Osteoblast (primary cell): ENCODE results near the gene MRC2. TPM values are rescaled to one million over a fixed set of nuclear protein-coding genes. Genes with fewer than 3 reads are reported as not detected.
"Not testable (repeated sequence)": the region's sequence is repeated elsewhere in the genome, so short reads cannot be mapped to it uniquely, and the experiment has no call there.

Experiments used
- DNase-seq: peaks from one replicate; pipeline ENCODE4 v3.0.0; 2011; ENCODE audit warnings: low spot score, mixed read lengths; ENCODE audit not compliant: insufficient read length; ENCODE audit errors: missing footprints
- H2AFZ ChIP-seq: 2 replicates; pipeline ENCODE4 v1.6.0; 2011; ENCODE audit warnings: mild to moderate bottlenecking, low read length
- H3K27ac ChIP-seq: 2 replicates; pipeline ENCODE4 v1.5.1; 2011; ENCODE audit warnings: mild to moderate bottlenecking, low read depth, low read length, moderate library complexity
- H3K27me3 ChIP-seq: 2 replicates; pipeline ENCODE4 v1.6.0; 2012; ENCODE audit warnings: mild to moderate bottlenecking, control low read depth, inconsistent platforms, low read length, moderate library complexity; ENCODE audit not compliant: insufficient read depth
- H3K36me3 ChIP-seq: 2 replicates; pipeline ENCODE4 v1.5.1; 2011; ENCODE audit warnings: mild to moderate bottlenecking, low read length, control low read depth, moderate library complexity; ENCODE audit not compliant: insufficient read depth
- H3K4me1 ChIP-seq: 2 replicates; pipeline ENCODE4 v1.5.1; 2011; ENCODE audit warnings: mild to moderate bottlenecking, low read length, control low read depth, moderate library complexity; ENCODE audit not compliant: insufficient read depth
- H3K4me2 ChIP-seq: 2 replicates; pipeline ENCODE4 v1.6.0; 2011; ENCODE audit warnings: mild to moderate bottlenecking, low read length; ENCODE audit not compliant: insufficient read depth
- H3K4me3 ChIP-seq: fragments of 200-600 bp; sonication (generic); 3 replicates; pipeline ENCODE4 v1.5.1; 2012; ENCODE audit warnings: mild to moderate bottlenecking, low read length, inconsistent platforms; ENCODE audit not compliant: insufficient read depth
- H3K79me2 ChIP-seq: 2 replicates; pipeline ENCODE4 v1.6.0; 2012; ENCODE audit warnings: mild to moderate bottlenecking, low read length, control low read depth, inconsistent platforms; ENCODE audit not compliant: insufficient read depth
- H3K9me3 ChIP-seq: 2 replicates; pipeline ENCODE4 v1.5.1; 2011; ENCODE audit warnings: low read depth, low read length, control low read depth
- H4K20me1 ChIP-seq: 2 replicates; pipeline ENCODE4 v1.6.0; 2012; ENCODE audit warnings: mild to moderate bottlenecking, low read length, control low read depth; ENCODE audit not compliant: insufficient read depth
- total RNA-seq: library from RNA; depleted of rRNA; stranded (reverse); fragments of >200 nt; gene quantifications from 2 replicates; pipeline ENCODE4 v1.2.3, GENCODE V29; 2012
- TF ChIP-seq, protein P1 (sequence below): IDR thresholded peaks from 2 replicates; pipeline ENCODE4 v1.5.1; 2011; ENCODE audit warnings: mild to moderate bottlenecking, low read depth, low read length, moderate library complexity; ENCODE audit errors: extremely low read depth

The MRC2 gene
- total RNA-seq, 1 donor: 552 TPM

DNA sequence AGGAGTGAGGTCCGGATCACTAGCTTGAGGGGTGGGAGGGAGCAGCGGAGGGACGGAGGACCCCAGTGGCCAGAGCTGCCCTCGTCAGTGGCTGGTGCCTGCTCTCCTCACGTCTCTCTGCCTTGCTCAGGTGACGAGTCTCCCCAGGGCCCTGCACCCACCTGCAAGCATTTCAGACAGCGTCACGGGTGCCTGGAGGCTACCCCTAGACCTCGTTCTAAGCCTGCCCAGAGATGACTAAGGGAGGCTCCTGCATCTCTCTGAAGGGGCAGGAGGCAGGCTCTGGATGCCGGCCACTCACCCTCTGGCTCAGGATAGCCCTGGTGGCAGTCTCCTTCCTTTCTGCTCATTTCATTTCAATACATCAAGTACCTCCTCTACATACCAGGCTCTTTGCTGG lies 68.8 kb downstream of the MRC2 start:
- H4K20me1 ChIP-seq: peaks cover 8% of the 10 kb centered on the region
- H3K27ac ChIP-seq: no peak overlapping the region
- no peak overlapping the region for H2AFZ ChIP-seq
- H3K4me2 ChIP-seq: peak overlapping the region; percentile 9
- H3K36me3 ChIP-seq: peaks cover 18% of the 10 kb centered on the region
- H3K27me3 ChIP-seq: no peaks in the 10 kb centered on the region
- peaks cover 10% of the 10 kb centered on the region for H3K4me1 ChIP-seq
- no peaks in the 10 kb centered on the region for H3K79me2 ChIP-seq
- H3K4me3 ChIP-seq: no peak overlapping the region
- DNase-seq: peak; percentile 85
- no peaks in the 10 kb centered on the region for H3K9me3 ChIP-seq
- TF ChIP-seq, protein P1, sequence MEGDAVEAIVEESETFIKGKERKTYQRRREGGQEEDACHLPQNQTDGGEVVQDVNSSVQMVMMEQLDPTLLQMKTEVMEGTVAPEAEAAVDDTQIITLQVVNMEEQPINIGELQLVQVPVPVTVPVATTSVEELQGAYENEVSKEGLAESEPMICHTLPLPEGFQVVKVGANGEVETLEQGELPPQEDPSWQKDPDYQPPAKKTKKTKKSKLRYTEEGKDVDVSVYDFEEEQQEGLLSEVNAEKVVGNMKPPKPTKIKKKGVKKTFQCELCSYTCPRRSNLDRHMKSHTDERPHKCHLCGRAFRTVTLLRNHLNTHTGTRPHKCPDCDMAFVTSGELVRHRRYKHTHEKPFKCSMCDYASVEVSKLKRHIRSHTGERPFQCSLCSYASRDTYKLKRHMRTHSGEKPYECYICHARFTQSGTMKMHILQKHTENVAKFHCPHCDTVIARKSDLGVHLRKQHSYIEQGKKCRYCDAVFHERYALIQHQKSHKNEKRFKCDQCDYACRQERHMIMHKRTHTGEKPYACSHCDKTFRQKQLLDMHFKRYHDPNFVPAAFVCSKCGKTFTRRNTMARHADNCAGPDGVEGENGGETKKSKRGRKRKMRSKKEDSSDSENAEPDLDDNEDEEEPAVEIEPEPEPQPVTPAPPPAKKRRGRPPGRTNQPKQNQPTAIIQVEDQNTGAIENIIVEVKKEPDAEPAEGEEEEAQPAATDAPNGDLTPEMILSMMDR: no peak

DNA sequence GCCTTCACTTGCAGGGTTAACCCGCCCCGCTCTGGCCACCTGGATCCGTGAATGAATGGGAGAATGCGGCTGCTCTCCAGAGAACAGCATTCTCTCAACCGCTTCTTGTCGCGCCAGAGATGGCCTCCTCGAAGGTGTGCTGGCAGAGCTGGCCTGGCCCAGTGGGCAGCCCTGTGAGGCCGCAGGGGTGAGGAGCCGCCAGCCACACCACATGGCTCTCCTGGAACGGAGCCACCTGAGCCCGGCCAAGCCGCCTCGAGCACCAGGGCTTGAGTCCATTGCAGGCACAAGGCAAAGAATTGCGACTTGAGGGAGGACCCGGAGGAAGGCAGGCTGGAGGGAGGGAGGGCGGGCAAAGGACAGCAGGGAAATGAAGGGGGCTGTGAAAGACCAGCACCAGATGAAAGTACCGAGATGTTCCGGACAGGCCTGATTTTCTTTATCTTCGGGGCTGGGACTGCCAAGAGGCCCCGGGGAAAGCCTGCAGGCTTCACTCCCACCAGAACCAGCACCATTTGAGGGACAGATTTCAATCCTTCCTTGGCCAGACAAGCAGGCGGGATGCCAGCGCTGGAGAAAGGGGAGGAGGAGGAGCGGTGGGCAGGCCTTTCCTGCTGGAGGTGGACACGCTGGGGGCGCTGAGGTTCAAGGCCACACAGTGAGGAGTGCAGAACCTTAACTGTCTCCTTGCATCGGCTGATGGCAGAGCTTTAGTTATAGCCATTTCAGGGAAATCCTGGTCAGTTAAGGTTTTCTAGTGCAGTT lies 69.4 kb downstream of the MRC2 start:
- Histone ChIP-seq H4K20me1 (peaks cover 8% of the 10 kb centered on the region), H3K27me3 (no peaks in the 10 kb centered on the region), H3K4me3 (no peak overlapping the region), H3K4me1 (peaks cover 10% of the 10 kb centered on the region), H3K4me2 (peak overlapping the region; percentile 9), H2AFZ (no peak overlapping the region), H3K9me3 (no peaks in the 10 kb centered on the region), H3K79me2 (no peaks in the 10 kb centered on the region), H3K27ac (no peak overlapping the region), H3K36me3 (peaks cover 14% of the 10 kb centered on the region)
- TF ChIP-seq, protein P1: no peak
- DNase-seq: peak; percentile 65

DNA sequence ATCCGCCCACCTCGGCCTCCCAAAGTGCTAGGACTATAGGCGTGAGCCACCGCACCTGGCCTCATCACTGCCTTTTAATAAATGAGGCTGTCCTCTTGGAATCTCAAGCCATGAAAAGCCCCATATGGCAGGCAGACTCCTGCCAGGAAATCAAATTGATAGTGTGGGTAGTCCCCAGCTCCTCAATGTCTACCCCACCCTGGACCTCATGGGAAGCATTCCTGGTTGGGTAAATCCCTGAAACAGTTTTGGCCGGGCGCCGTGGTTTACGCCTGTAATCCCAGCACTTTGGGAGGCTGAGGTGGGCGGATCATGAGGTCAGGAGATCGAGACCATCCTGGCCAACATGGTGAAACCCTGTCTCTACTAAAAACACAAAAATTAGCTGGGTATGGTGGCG lies 71.0 kb downstream of the MRC2 start:
- not testable (repeated sequence) for DNase-seq
- peaks cover 18% of the 10 kb centered on the region for H3K4me1 ChIP-seq

DNA sequence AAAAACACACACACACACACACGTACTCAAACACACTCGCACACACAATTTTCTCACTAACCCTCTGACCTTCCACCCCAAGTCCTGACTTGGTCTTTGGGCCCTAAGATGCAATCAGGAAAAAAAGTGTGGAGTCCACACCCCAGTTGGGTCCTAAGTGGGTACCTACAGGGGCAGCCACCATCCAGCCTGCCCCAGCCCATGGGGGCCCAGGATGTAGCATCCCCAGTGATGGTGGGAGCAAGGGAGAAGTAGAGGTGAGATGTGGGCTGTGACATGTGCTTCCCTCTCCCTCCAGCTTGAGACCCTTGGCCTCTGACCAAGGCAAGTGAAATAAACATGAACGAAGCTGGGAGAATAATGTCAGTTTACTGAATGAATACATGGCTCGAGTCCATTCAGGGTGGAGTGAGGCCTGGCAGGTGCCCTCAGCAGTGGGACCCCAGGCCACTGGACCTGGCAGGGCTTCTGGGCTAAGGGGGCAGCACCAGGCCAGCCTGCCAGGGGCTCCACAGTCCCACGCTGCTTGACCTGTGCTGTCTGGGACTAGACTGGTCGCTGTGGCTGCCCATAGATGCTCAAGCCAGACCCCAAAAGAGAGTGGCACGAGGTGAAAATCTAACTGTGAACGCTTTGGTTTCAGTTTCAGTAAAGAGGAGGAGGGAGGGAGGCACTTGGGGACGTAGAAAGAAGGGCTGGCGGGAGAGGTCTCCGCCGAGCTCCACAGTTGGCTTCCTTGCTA lies 73.7 kb downstream of the MRC2 start:
- H3K79me2 ChIP-seq: no peaks in the 10 kb centered on the region
- H4K20me1 ChIP-seq: no peaks in the 10 kb centered on the region
- DNase-seq: peak; percentile 30
- H3K4me3 ChIP-seq: no peak overlapping the region
- no peaks in the 10 kb centered on the region for H3K36me3 ChIP-seq
- H3K4me2 ChIP-seq: no peak overlapping the region
- no peaks in the 10 kb centered on the region for H3K27me3 ChIP-seq
- no peak overlapping the region for H2AFZ ChIP-seq
- H3K27ac ChIP-seq: no peak overlapping the region
- H3K4me1 ChIP-seq: peaks cover 36% of the 10 kb centered on the region
- TF ChIP-seq, protein P1: no peak
- H3K9me3 ChIP-seq: no peaks in the 10 kb centered on the region

More for the DNA sequence above, 71.0 kb downstream of the MRC2 start:
- not testable (repeated sequence) for H3K4me3 ChIP-seq, H3K27ac ChIP-seq, H3K9me3 ChIP-seq, H3K36me3 ChIP-seq, H4K20me1 ChIP-seq, H3K4me2 ChIP-seq, H2AFZ ChIP-seq, H3K27me3 ChIP-seq, H3K79me2 ChIP-seq
